WI38 (cell line): Measurements from ENCODE around the gene ERN2.
"Not testable (repeated sequence)": the region's sequence is repeated elsewhere in the genome, so short reads cannot be mapped to it uniquely, and the experiment has no call there.

Experiments
- H3K4me3 ChIP-seq: 2 replicates; pipeline ENCODE4 v1.5.1; 2011; ENCODE audit warnings: low read depth, mild to moderate bottlenecking, control low read depth, low read length
- CTCF ChIP-seq: IDR thresholded peaks from 2 replicates; pipeline ENCODE4 v1.5.1; 2012; ENCODE audit warnings: low read depth, mild to moderate bottlenecking, control low read depth, low read length

ERN2 gene

GRCh38 chr16:23748630-23749029 is 35.6 kb upstream of the ERN2 start:
- TF ChIP-seq CTCF, result no peak
- no peak overlapping the region for H3K4me3 ChIP-seq

GRCh38 chr16:23745263-23745662 is 32.2 kb upstream of the ERN2 start:
- H3K4me3 ChIP-seq, result no peak overlapping the region
- TF ChIP-seq CTCF, result no peak

GRCh38 chr16:23742766-23743165 is 29.7 kb upstream of the ERN2 start:
- H3K4me3 ChIP-seq, result no peak overlapping the region
- TF ChIP-seq CTCF, result no peak

GRCh38 chr16:23741675-23742303 is 28.8 kb upstream of the ERN2 start:
- H3K4me3 ChIP-seq, result no peak overlapping the region
- TF ChIP-seq CTCF, result no peak

GRCh38 chr16:23739516-23739915 is 26.5 kb upstream of the ERN2 start:
- TF ChIP-seq CTCF, result no peak
- H3K4me3 ChIP-seq, result no peak overlapping the region

- not testable (repeated sequence) for H3K4me3 ChIP-seq
Observed at GRCh38 chr16:23737423-23738028, 24.5 kb upstream of the ERN2 start.

GRCh38 chr16:23734176-23734893 is 21.3 kb upstream of the ERN2 start:
- TF ChIP-seq CTCF, result no peak
- no peak overlapping the region for H3K4me3 ChIP-seq
